KG1 (cell line): ENCODE data around the gene ARID1A.

ENCODE experiments used
- DNase-seq: peaks from one replicate; lab custom pipeline; 2025; lab: John Stamatoyannopoulos, UW

ARID1A gene

GRCh38 chr1:26727476-26727875 is 31.7 kb downstream of the ARID1A start:
- no peak for DNase-seq

DNA sequence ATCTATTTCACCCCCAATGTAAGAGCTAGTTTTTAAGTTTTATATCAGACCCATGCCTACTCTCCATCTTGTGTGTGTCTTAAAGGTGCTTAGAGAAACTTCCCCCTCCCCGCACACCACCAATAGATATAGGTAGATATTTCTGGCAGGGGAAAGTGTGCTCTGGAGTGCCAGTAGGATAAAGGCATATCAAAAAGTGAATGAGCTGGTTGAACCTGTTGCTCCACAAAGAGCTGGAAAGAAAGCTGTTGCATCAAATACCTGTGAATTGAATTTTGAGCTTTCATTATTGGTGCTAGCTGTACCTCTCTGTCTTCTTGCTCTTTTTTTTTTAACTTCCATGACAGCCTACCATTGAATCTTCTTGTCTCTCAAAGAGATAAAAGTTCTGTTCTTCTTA is 32.8 kb downstream of the ARID1A start:
- no peak for DNase-seq

GRCh38 chr1:26729633-26730032 is 33.8 kb downstream of the ARID1A start:
- no peak for DNase-seq

DNA sequence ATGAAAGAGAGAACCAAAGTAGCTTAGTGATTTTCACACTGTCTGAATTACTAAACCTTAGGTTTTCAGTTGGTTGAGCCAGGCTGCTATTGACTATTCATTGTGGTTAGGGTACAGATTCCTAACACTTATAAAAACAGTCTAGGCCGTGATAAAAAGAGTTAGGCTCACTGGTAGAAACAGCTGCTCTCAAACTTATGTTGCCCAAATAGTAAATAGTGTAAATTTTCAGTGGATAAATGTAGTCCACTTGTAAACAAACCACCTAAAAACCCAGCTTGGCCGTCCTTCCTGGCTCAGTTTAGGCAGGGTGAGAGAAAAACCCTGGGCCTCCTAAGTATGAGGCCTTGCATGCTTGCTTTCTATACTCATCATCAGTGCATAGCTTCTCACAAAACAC is 34.9 kb downstream of the ARID1A start:
- no peak for DNase-seq

DNA sequence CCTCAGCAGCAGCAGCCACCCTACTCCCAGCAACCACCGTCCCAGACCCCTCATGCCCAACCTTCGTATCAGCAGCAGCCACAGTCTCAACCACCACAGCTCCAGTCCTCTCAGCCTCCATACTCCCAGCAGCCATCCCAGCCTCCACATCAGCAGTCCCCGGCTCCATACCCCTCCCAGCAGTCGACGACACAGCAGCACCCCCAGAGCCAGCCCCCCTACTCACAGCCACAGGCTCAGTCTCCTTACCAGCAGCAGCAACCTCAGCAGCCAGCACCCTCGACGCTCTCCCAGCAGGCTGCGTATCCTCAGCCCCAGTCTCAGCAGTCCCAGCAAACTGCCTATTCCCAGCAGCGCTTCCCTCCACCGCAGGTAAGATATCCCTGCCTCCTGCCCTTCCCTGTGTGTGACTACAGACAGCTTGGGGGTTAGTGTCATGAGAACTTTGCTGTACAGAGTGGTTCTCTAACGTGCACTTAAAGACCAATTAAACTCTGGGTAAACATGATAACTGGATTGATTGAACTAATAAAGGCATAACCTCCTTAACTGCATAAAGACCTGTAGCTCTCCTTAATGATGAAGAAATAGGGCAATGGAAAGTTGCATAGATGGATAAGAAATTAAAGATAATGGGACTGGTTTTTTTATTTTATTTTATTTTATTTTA is 35.6 kb downstream of the ARID1A start:
- no peak for DNase-seq

DNA sequence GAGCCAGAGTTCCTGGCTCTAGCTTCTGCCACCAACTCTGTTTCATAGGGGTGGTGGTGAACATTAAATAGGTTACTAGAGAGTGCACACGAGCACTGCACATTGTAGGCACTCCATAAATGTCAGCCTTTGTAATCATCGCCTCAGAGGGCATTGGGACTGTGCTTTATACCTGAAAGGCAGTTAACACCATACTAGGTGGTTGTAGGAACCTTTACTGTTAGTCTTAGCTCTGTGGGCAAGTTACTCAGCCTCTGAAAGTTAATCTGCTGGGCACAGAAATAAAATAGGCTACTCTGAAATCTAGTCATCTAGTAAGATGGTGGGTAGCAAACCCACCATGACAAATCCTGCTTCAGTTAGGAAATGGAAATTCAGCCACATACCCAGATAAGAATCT is 37.6 kb downstream of the ARID1A start:
- DNase-seq: no peak

DNA sequence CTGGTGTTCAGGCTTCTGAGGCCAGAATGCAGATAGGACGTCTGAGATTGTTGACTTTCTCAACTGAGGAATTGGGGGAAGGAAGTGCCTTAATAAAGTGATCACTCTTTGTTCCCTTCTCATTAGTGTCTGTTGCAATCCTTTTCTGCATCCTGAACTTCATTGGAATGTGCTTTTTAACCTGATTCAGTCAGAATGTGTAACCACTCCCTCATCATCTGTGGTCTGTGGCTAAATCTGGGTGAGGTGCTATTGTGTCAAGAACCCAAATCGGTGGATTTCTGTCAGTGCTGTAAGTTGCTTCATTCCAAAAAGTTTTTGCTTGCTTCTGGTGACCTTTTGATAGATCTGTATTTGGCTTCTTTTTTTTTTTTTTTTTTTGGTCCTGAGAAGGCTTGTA is 38.2 kb downstream of the ARID1A start:
- DNase-seq: no peak

DNA sequence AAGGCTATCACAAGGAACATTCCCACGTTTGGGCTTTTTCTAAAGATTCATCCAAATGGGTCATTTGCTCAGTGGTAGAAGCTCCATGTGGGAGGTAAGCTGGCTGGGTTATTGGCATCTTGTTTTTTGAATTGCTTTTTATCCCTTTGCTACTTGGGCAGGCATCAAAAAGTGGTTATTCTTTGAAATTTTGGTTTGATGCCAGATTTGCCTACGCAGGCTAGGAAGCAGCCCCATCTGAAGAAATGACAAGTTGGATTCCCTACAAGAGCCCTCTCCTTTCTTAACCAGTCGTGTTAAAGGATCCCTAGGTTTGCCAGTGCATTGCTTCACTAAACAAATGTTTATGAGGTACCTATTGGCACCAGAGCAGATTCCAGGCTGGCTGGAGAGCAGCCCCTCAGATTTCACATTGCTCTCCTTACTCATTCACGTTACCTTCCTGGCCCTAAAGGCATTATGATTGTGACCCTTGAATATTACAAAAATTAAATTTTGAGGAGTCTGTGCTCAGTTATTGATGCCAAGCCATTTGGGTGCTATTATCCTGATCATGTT is 38.8 kb downstream of the ARID1A start:
- DNase-seq: no peak

- no peak for DNase-seq
Observed at GRCh38 chr1:26739329-26739914, 43.6 kb downstream of the ARID1A start.

DNA sequence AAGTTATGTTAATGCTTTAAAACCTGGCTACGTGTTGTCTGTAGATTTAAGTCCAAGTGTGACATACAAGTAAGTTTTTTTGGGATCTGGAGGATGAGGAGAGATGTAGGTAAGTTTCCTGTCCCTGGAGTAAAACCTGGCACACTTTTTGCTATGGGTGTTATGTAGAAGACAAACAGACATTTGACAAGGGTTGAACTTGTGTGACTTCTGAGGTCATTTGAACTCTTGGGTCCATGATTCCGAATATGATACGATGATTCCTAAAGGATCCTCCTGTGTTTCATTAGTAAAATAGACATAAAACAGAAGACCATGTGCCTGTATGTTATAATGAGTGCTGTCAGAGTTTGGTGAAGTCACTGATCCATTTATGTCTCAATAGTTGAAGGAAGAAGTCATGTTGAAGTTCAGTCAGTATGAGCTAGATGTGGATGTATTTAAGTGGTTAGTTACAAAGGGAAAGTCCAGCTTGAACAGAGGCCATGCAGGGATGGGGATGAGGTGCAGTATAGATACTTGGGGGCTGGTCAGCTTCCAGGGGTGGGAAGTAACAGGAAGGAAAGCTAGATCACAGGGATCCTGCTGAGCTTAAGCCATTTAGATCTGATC is 44.3 kb downstream of the ARID1A start:
- DNase-seq: no peak

DNA sequence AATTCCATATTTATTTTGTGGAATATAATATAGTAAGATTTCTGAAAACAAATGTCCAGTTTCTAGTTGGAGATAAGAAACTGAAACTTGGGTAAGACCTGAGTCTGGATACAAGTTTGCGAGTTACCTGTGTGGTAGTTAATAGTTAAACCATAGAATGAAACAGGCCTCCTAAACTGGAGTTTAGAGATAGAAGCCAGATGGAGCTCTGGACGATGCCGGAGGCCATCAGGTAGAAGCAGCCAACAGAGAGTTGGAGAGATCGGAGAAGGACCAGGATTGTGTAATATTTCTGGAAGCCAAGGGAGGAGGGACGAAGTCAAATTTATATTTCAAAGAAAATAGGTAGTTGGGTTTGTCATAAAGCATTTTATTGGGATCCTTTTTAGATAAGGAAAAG is 45.1 kb downstream of the ARID1A start:
- DNase-seq: no peak

- no peak for DNase-seq
Observed at GRCh38 chr1:26743426-26744059, 47.7 kb downstream of the ARID1A start.

- peak; percentile 80 for DNase-seq
Observed at GRCh38 chr1:26744075-26744959, 48.5 kb downstream of the ARID1A start.

DNA sequence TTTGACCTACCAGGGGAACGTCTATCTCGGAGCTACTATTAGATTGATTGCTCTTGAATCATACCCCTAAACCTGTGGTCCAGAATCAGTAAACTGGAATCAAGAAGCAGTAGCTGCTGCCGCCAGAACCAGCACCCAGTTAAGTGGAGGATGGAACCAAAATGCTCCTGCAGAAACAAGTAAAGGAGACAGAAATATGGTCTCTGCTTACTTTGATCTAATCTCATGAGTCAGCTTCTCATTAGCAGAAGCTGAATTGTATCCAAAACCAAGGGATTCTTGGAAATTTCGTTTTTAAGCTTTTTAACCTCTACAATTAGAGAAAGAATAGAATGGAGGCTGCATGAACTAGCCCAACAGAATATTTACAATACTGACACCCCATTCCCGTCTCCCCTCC is 49.4 kb downstream of the ARID1A start:
- no peak for DNase-seq

- DNase-seq: no peak
Observed at GRCh38 chr1:26747048-26747447, 51.2 kb downstream of the ARID1A start.

- DNase-seq: no peak
Observed at GRCh38 chr1:26748351-26748750, 52.5 kb downstream of the ARID1A start.

DNA sequence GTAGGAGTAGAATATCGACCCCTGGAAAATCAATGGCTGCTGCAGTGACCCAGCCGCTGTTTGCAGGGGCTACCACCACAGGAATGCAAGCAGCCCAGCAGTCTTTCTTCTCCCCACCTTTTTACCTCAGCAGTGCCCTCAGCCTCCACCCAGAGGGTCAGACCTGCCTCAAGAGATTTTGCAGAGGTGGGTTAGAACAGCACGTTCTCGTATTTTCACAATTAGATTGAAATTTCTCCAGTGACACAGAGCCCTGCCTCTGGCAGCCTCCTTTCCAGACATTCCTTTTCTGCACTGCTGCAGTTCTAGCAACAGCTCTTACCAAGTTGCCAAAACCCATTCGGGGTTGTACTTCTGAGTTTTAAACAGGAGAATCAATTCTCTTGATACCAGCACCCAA is 53.6 kb downstream of the ARID1A start:
- DNase-seq: no peak

DNA sequence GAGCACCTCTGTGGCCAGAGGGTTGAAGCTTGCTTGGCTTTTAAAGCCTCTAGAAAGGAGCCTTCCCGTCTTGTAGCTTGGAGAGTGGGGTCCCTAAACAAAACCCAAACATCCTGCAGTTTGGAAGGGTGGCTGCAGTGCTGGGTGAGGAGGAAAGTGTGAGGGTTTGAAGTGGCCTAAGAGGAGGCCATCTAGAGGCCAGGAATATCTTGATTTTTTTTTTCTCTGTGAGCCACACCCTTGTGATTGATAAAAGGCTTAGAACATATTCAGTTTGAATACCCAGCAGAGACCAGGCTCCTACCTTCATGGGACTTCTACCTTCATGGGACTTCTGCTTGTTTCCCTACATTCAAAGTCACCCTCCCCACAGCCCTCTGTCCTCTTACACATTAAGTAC is 54.6 kb downstream of the ARID1A start:
- no peak for DNase-seq

DNA sequence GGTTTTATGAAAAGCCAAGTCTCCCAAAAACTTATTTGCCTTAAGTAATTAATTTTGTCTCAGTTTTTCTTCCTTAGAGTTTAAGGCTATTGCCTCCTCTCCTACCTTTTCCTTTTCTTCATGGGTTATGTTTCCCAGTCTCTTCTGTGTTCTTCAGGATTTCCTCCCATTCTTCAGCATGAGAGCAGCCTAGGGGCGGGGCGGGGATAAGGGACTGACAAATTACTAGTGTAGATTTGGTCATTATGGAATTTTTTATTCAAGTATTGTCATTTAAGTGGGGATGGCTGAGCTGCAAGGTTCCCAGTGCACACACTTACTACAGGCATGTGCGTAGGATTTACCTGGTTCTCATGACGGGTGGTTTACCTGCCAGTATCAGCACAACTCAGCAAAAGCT is 56.7 kb downstream of the ARID1A start:
- DNase-seq: no peak

GRCh38 chr1:26754086-26754874 is 58.5 kb downstream of the ARID1A start:
- DNase-seq: no peak

GRCh38 chr1:26758358-26758757 is 62.5 kb downstream of the ARID1A start:
- DNase-seq: no peak
